DOHH2 (cell line): ENCODE measurements around the gene LRRC4B.

Experiments used
- H3F3A ChIP-seq: fragments of 200-600 bp; sonication (generic), shearing (Covaris generic); 2 replicates; pipeline ENCODE4 v1.6.0; 2016; ENCODE audit warnings: antibody characterized with exemption, mild to moderate bottlenecking; ENCODE audit not compliant: control insufficient read depth, insufficient read depth
- H3K27ac ChIP-seq: fragments of 200-600 bp; sonication (generic); 2 replicates; pipeline ENCODE4 v1.5.1; 2014; ENCODE audit warnings: low read depth, mild to moderate bottlenecking, low read length, moderate library complexity
- H3K27me3 ChIP-seq: fragments of 200-600 bp; sonication (generic); 2 replicates; pipeline ENCODE4 v1.6.1; 2014; ENCODE audit warnings: mild to moderate bottlenecking, low read length, mixed read lengths; ENCODE audit not compliant: control insufficient read depth
- H3K36me3 ChIP-seq: fragments of 200-600 bp; sonication (generic); 2 replicates; pipeline ENCODE4 v1.6.1; 2014; ENCODE audit warnings: mild to moderate bottlenecking, low read length, moderate library complexity, mixed read lengths; ENCODE audit not compliant: control insufficient read depth
- H3K4me1 ChIP-seq: fragments of 200-600 bp; sonication (generic); 2 replicates; pipeline ENCODE4 v1.6.1; 2014; ENCODE audit warnings: mild to moderate bottlenecking, low read length, mixed read lengths; ENCODE audit not compliant: control insufficient read depth
- H3K4me2 ChIP-seq: fragments of 200-600 bp; sonication (generic); 2 replicates; pipeline ENCODE4 v1.6.0; 2014; ENCODE audit warnings: mild to moderate bottlenecking, low read length, moderate library complexity
- H3K4me3 ChIP-seq: fragments of 200-600 bp; sonication (generic); 2 replicates; pipeline ENCODE4 v1.5.1; 2014; ENCODE audit warnings: mild to moderate bottlenecking, low read length, mixed read lengths
- H3K79me2 ChIP-seq: fragments of 200-600 bp; sonication (generic); 2 replicates; pipeline ENCODE4 v1.6.1; 2014; ENCODE audit warnings: mild to moderate bottlenecking, low read length, mixed read lengths; ENCODE audit not compliant: control insufficient read depth
- H3K9me2 ChIP-seq: fragments of 200-600 bp; sonication (generic); replicated peaks from 2 replicates; pipeline ENCODE4 v1.6.1; 2014; ENCODE audit warnings: mild to moderate bottlenecking, low read length, mixed read lengths; ENCODE audit not compliant: control insufficient read depth
- H3K9me3 ChIP-seq: fragments of 200-600 bp; sonication (generic); 2 replicates; pipeline ENCODE4 v1.6.1; 2014; ENCODE audit warnings: antibody characterized with exemption, low read length, mixed read lengths; ENCODE audit not compliant: control insufficient read depth, insufficient read depth
- H4K20me1 ChIP-seq: fragments of 200-600 bp; sonication (generic); 2 replicates; pipeline ENCODE4 v1.6.0; 2014; ENCODE audit warnings: low read depth, mild to moderate bottlenecking, antibody characterized with exemption, low read length, moderate library complexity; ENCODE audit not compliant: control insufficient read depth, insufficient read depth
- CTCF ChIP-seq: fragments of 200-600 bp; sonication (generic); IDR thresholded peaks from one replicate; pipeline ENCODE4 v1.5.1; 2014; ENCODE audit warnings: antibody characterized with exemption, mild to moderate bottlenecking, low read depth, low read length; ENCODE audit not compliant: poor library complexity, severe bottlenecking
- EZH2phosphoT487 ChIP-seq: fragments of 200-600 bp; sonication (generic); IDR thresholded peaks from 2 replicates; pipeline ENCODE4 v1.6.1; 2017; ENCODE audit warnings: borderline replicate concordance, mild to moderate bottlenecking, antibody characterized with exemption, low read length, moderate library complexity, mixed read lengths

Gene LRRC4B

GRCh38 chr19:50517704-50518075, 50.5 kb downstream of the LRRC4B start:
- Histone ChIP-seq H3F3A (no peaks in the 10 kb centered on the region), H3K36me3 (no peaks in the 10 kb centered on the region), H3K4me3 (no peak overlapping the region), H4K20me1 (no peaks in the 10 kb centered on the region), H3K9me3 (no peaks in the 10 kb centered on the region), H3K79me2 (no peaks in the 10 kb centered on the region), H3K27me3 (no peaks in the 10 kb centered on the region), H3K9me2 (no peaks in the 10 kb centered on the region), H3K27ac (no peak overlapping the region), H3K4me2 (no peak overlapping the region), H3K4me1 (no peaks in the 10 kb centered on the region)
- no peak for TF ChIP-seq EZH2phosphoT487
- no peak for TF ChIP-seq CTCF

- no peaks in the 10 kb centered on the region for H3K79me2 ChIP-seq
- H3K27me3 ChIP-seq: no peaks in the 10 kb centered on the region
- H3K27ac ChIP-seq: no peak overlapping the region
- no peak overlapping the region for H3K4me2 ChIP-seq
- no peaks in the 10 kb centered on the region for H4K20me1 ChIP-seq
- H3K4me1 ChIP-seq: peaks cover under 1% of the 10 kb centered on the region; the same call in 1 of the 2 replicates
- no peaks in the 10 kb centered on the region for H3F3A ChIP-seq
- H3K36me3 ChIP-seq: no peaks in the 10 kb centered on the region
- no peaks in the 10 kb centered on the region for H3K9me3 ChIP-seq
- H3K4me3 ChIP-seq: no peak overlapping the region
- no peaks in the 10 kb centered on the region for H3K9me2 ChIP-seq
- TF ChIP-seq EZH2phosphoT487: no peak
- TF ChIP-seq CTCF: no peak
Observed at GRCh38 chr19:50516964-50517703, 51.1 kb downstream of the LRRC4B start.

GRCh38 chr19:50516456-50516855, 51.8 kb downstream of the LRRC4B start:
- Histone ChIP-seq H4K20me1 (no peaks in the 10 kb centered on the region), H3K27ac (no peak overlapping the region), H3K27me3 (no peaks in the 10 kb centered on the region), H3K79me2 (no peaks in the 10 kb centered on the region), H3K9me3 (no peaks in the 10 kb centered on the region), H3K4me1 (peaks cover 7% of the 10 kb centered on the region), H3K36me3 (no peaks in the 10 kb centered on the region), H3K9me2 (no peaks in the 10 kb centered on the region), H3K4me2 (no peak overlapping the region), H3K4me3 (no peak overlapping the region), H3F3A (no peaks in the 10 kb centered on the region)
- TF ChIP-seq CTCF: no peak
- TF ChIP-seq EZH2phosphoT487: no peak
